PC-3 (cell line): ENCODE data around the gene NLGN4X.

Source experiments
- EZH2 ChIP-seq: fragments of 300-600 bp; sonication (generic); IDR thresholded peaks from one replicate; pipeline ENCODE4 v1.6.1; 2017; ENCODE audit warnings: antibody characterized with exemption, mild to moderate bottlenecking, low read length; ENCODE audit not compliant: unreplicated experiment
- TF ChIP-seq, protein P1 (sequence below): fragments of 300-600 bp; sonication (generic); conservative IDR thresholded peaks from 2 replicates; pipeline ENCODE4 v1.5.1; 2017; ENCODE audit warnings: antibody characterized with exemption, low read depth, mild to moderate bottlenecking, low read length

DNA sequence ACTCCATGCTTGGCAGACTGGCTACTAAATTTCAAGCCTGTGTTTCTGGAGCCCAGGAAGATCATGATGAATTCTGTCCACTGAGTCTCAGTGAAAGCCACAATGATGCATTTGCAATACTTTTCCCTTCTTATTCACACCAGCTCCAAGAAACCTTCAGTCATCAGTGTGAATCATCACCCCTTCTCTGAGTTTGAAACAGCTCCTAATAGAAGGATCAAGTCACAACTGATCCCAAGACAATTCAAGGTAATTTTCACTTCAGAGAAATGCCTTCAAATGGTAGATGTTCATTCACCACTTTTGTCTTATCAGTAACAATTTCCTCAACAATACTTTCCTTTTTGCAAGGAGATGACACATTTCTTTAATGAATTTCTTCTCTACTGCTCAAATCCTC lies 257.4 kb downstream of the NLGN4X start:
- TF ChIP-seq, protein P1, sequence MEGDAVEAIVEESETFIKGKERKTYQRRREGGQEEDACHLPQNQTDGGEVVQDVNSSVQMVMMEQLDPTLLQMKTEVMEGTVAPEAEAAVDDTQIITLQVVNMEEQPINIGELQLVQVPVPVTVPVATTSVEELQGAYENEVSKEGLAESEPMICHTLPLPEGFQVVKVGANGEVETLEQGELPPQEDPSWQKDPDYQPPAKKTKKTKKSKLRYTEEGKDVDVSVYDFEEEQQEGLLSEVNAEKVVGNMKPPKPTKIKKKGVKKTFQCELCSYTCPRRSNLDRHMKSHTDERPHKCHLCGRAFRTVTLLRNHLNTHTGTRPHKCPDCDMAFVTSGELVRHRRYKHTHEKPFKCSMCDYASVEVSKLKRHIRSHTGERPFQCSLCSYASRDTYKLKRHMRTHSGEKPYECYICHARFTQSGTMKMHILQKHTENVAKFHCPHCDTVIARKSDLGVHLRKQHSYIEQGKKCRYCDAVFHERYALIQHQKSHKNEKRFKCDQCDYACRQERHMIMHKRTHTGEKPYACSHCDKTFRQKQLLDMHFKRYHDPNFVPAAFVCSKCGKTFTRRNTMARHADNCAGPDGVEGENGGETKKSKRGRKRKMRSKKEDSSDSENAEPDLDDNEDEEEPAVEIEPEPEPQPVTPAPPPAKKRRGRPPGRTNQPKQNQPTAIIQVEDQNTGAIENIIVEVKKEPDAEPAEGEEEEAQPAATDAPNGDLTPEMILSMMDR, result no peak
- TF ChIP-seq EZH2, result no peak
